GM12878 (cell line): ENCODE data around the gene DHX32. TPM values are rescaled to one million over a fixed set of nuclear protein-coding genes. Genes with fewer than 3 reads are reported as not detected.

Experiments used
- ATAC-seq: fragments of 200-7000 bp; cut with Tn5 transposase; 3 replicates; pipeline ENCODE4 v1.9.1; 2020; ENCODE audit warnings: mild to moderate bottlenecking, moderate library complexity
- BruUV-seq: library from RNA; stranded (reverse); fragments of 400-500 nt; replicated peaks from 2 replicates; lab custom pipeline; 2021; lab: Mats Ljungman, UMichigan
- CTCF ChIA-PET: fragments of 300-600 bp; sonication (Branson Sonifier 250); formaldehyde crosslinking; extraction: SDS; loops from one replicate; lab custom pipeline; 2021; ENCODE audit warnings: inconsistent platforms; lab: Yijun Ruan, JAX
- POLR2A ChIA-PET: fragments of 350-600 bp; formaldehyde crosslinking; extraction: SDS; loops from one replicate; lab custom pipeline; 2021; ENCODE audit warnings: inconsistent platforms; lab: Charles Lee
- RAD21 ChIA-PET: fragments of 300-600 bp; sonication (Branson Sonifier 250); formaldehyde crosslinking; loops from one replicate; lab custom pipeline; 2023; ENCODE audit warnings: antibody characterized with exemption; ENCODE audit not compliant: unreplicated experiment; lab: Charles Lee
- SMC1A ChIA-PET: fragments of 300-600 bp; sonication (Branson Sonifier 250); formaldehyde crosslinking; loops from one replicate; lab custom pipeline; 2023; ENCODE audit not compliant: unreplicated experiment, uncharacterized antibody; lab: Charles Lee
- DNase-seq: peaks from one replicate; pipeline ENCODE4 v3.0.0-alpha.2; 2011; ENCODE audit warnings: low read depth, low spot score
- FAIRE-seq: peaks from 3 replicates; lab custom pipeline; 2011; peaks lifted over from hg19 to GRCh38; lab: Jason Lieb, UNC
- H2AFZ ChIP-seq: 2 replicates; pipeline ENCODE4 v1.6.0; 2011; ENCODE audit warnings: low read depth, low read length, control low read depth; ENCODE audit not compliant: control insufficient read depth
- H3K27ac ChIP-seq: 2 replicates; pipeline ENCODE4 v1.5.1; 2011; ENCODE audit warnings: control low read depth; ENCODE audit not compliant: control insufficient read depth, insufficient read depth
- H3K27me3 ChIP-seq, 2 experiments: replicated peaks in 1 of 2; 2 replicates each; pipeline versions ENCODE4 v1.6.0 to v1.6.1; 2011; ENCODE audit warnings: low read length in 1 of 2; ENCODE audit not compliant: control insufficient read depth in 2 of 2, insufficient read depth in 2 of 2
- H3K36me3 ChIP-seq, 2 experiments: 2 replicates each; pipeline ENCODE4 v1.5.1; 2011; ENCODE audit warnings: low read length in 1 of 2; ENCODE audit not compliant: control insufficient read depth in 2 of 2, insufficient read depth in 2 of 2
- H3K4me1 ChIP-seq: 2 replicates; pipeline ENCODE4 v1.6.1; 2011; ENCODE audit warnings: mild to moderate bottlenecking, low read length, moderate library complexity, mixed read lengths; ENCODE audit not compliant: control insufficient read depth, insufficient read depth
- H3K4me2 ChIP-seq: 2 replicates; pipeline ENCODE4 v1.6.0; 2011; ENCODE audit warnings: control low read depth; ENCODE audit not compliant: control insufficient read depth, insufficient read depth
- H3K4me3 ChIP-seq: fragments of 200-600 bp; sonication (generic); 2 replicates; pipeline ENCODE4 v1.5.1; 2016
- H3K79me2 ChIP-seq: 2 replicates; pipeline ENCODE4 v1.6.0; 2011; ENCODE audit warnings: low read length; ENCODE audit not compliant: control insufficient read depth, insufficient read depth
- H3K9ac ChIP-seq: 2 replicates; pipeline ENCODE4 v1.8.0; 2011; ENCODE audit warnings: low read length, control low read depth, mixed read lengths; ENCODE audit not compliant: control insufficient read depth, insufficient read depth
- H3K9me3 ChIP-seq: replicated peaks from 3 replicates; pipeline ENCODE4 v1.5.1; 2011; ENCODE audit warnings: mild to moderate bottlenecking, low read length; ENCODE audit not compliant: control insufficient read depth, insufficient read depth
- H4K20me1 ChIP-seq: 2 replicates; pipeline ENCODE4 v1.6.0; 2011; ENCODE audit not compliant: control insufficient read depth, insufficient read depth
- ATF3 ChIP-seq: IDR thresholded peaks from 2 replicates; pipeline ENCODE4 v1.6.1; 2011; ENCODE audit warnings: low read depth, mild to moderate bottlenecking, low read length, moderate library complexity, borderline replicate concordance; ENCODE audit errors: extremely low read depth
- CBFB ChIP-seq: IDR thresholded peaks from 2 replicates; pipeline ENCODE4 v1.6.1; 2016; ENCODE audit warnings: antibody characterized with exemption, low read depth
- CBX3 ChIP-seq: fragments of 200-600 bp; sonication (generic); IDR thresholded peaks from 2 replicates; pipeline ENCODE4 v1.6.1; 2016; ENCODE audit warnings: low read depth, borderline replicate concordance
- FOXM1 ChIP-seq: IDR thresholded peaks from 2 replicates; pipeline ENCODE4 v1.6.1; 2012; ENCODE audit warnings: low read depth, mild to moderate bottlenecking, inconsistent platforms, low read length, moderate library complexity
- KLF5 ChIP-seq: fragments of 450-650 bp; IDR thresholded peaks from 2 replicates; pipeline ENCODE4 v1.6.1; 2014; ENCODE audit warnings: mild to moderate bottlenecking; ENCODE audit not compliant: partially characterized antibody
- MLLT1 ChIP-seq: fragments of 450-650 bp; IDR thresholded peaks from 2 replicates; pipeline ENCODE4 v1.6.1; 2016; ENCODE audit warnings: mild to moderate bottlenecking
- POLR2AphosphoS2 ChIP-seq: IDR thresholded peaks from 2 replicates; pipeline ENCODE4 v1.6.1; 2011; ENCODE audit warnings: low read depth, mild to moderate bottlenecking, low read length, improper control_type of control experiment, moderate library complexity
- SIX5 ChIP-seq: IDR thresholded peaks from 2 replicates; pipeline ENCODE4 v1.6.1; 2011; ENCODE audit warnings: mild to moderate bottlenecking, low read depth, low read length, moderate library complexity; ENCODE audit not compliant: severe bottlenecking
- SMC3 ChIP-seq: IDR thresholded peaks from 2 replicates; pipeline ENCODE4 v1.6.1; 2011; ENCODE audit warnings: low read length, improper control_type of control experiment, borderline replicate concordance
- SP1 ChIP-seq: IDR thresholded peaks from one replicate; pipeline ENCODE4 v1.6.1; 2011; ENCODE audit warnings: low read depth, low read length
- YY1 ChIP-seq: IDR thresholded peaks from 2 replicates; pipeline ENCODE4 v1.6.1; 2011; ENCODE audit warnings: low read depth, mild to moderate bottlenecking, low read length
- ZNF622 ChIP-seq: fragments of 450-650 bp; IDR thresholded peaks from 2 replicates; pipeline ENCODE4 v1.6.1; 2017; ENCODE audit warnings: mild to moderate bottlenecking, inconsistent platforms
- ZNF687 ChIP-seq: fragments of 450-650 bp; IDR thresholded peaks from 2 replicates; pipeline ENCODE4 v1.6.1; 2017; ENCODE audit warnings: mild to moderate bottlenecking, moderate library complexity
- WGBS: methylation state at CpG from one replicate; pipeline ENCODE4 v1.1.6; 2016; ENCODE audit warnings: low lambda C conversion rate; ENCODE audit not compliant: insufficient replicate concordance, insufficient coverage; ENCODE audit errors: missing lambda C conversion rate; 5-methylcytosine and 5-hydroxymethylcytosine counted together
- in situ Hi-C: fragments of 300-500 bp; cut with MboI; formaldehyde crosslinking; loops from 9 replicates; pipeline ENCODE4 v1.14.3; 2018; ENCODE audit warnings: mixed read lengths
- intact Hi-C: fragments of 100-400 bp; cut with micrococcal nuclease; formaldehyde crosslinking; loops from one replicate; pipeline ENCODE4 v1.14.2; 2022; ENCODE audit not compliant: unreplicated experiment
- polyA plus RNA-seq, 11 experiments: library from polyadenylated mRNA; depleted of rRNA in 4 of 11; unstranded in 6 of 11; stranded (reverse) in 5 of 11; fragments of >200 nt; fragmentation: Nextera tagmentation in 4 of 11; fragmentation: Illumina TruSeq in 1 of 11; extraction: Ambion mirVana in 4 of 11; extraction: Trizol in 1 of 11; gene quantifications; 1 replicate in 1 of 11; 2 replicates in 10 of 11; pipeline versions ENCODE4 v1.2.1 to v1.2.3, GENCODE V29; 2011 to 2016; ENCODE audit warnings: inconsistent platforms in 2 of 11, missing spikeins in 2 of 11, low read depth in 1 of 11
- total RNA-seq, 4 experiments: library from RNA; depleted of rRNA in 3 of 4; stranded (reverse); fragments of >200 nt in 3 of 4; fragmentation: Illumina TruSeq in 1 of 4; extraction: Trizol in 1 of 4; gene quantifications; 2 replicates each; pipeline versions ENCODE4 v1.2.1 to v1.2.3, GENCODE V29; 2013 to 2021
- TF ChIP-seq, protein P1 (sequence below): fragments of 450-650 bp; formaldehyde crosslinking; IDR thresholded peaks from 2 replicates; pipeline ENCODE4 v1.4.0; 2022; ENCODE audit warnings: mild to moderate bottlenecking, moderate library complexity
- TF ChIP-seq, protein P2 (sequence below): fragments of 450-650 bp; IDR thresholded peaks from 2 replicates; pipeline ENCODE4 v1.6.1; 2014; ENCODE audit warnings: mild to moderate bottlenecking

Gene DHX32
- total and polyA plus RNA-seq, 10 of the 15 experiments (the other 5 are each of a cell fraction or from before 2014, with no cell fraction given), result 5.4 to 21.0 (median 16.0) TPM

GRCh38 chr10:125880719-125881118, 373 bp downstream of the DHX32 start:
- Histone ChIP-seq H4K20me1 (no peaks in the 10 kb centered on the region), H2AFZ (no peak overlapping the region), H3K9ac (no peak overlapping the region), H3K27me3 (no peaks in the 10 kb centered on the region), H3K4me2 (no peak overlapping the region), H3K36me3 (no peaks in the 10 kb centered on the region), H3K9me3 (peaks cover 7% of the 10 kb centered on the region; the same call in 2 of the 3 replicates), H3K4me3 (no peak overlapping the region), H3K4me1 (no peaks in the 10 kb centered on the region), H3K79me2 (no peaks in the 10 kb centered on the region), H3K27ac (no peak overlapping the region)
- intact Hi-C loops, result no loop called here
- no TSS peak for BruUV-seq
- ChIA-PET SMC1A (no interaction called here), POLR2A (no interaction called here), CTCF (interaction anchor here (2.3 kb wide), 1 partner anchor 12 kb away, joined by 9 read pairs; no protein-coding TSS in a partner anchor), RAD21 (no interaction called here)
- DNase-seq, result no peak
- 97% methylated on average over 6 of the region's 6 CpGs for WGBS
- no peak for ATAC-seq
- FAIRE-seq, result no peak
- in situ Hi-C loops, result no loop called here
- TF ChIP-seq SIX5 (no peak), MLLT1 (no peak), POLR2AphosphoS2 (no peak), ATF3 (no peak), ZNF687 (no peak), CBFB (no peak), YY1 (no peak), SMC3 (no peak), CBX3 (no peak), KLF5 (no peak), ZNF622 (no peak), SP1 (no peak), FOXM1 (no peak)
- TF ChIP-seq, protein P1, sequence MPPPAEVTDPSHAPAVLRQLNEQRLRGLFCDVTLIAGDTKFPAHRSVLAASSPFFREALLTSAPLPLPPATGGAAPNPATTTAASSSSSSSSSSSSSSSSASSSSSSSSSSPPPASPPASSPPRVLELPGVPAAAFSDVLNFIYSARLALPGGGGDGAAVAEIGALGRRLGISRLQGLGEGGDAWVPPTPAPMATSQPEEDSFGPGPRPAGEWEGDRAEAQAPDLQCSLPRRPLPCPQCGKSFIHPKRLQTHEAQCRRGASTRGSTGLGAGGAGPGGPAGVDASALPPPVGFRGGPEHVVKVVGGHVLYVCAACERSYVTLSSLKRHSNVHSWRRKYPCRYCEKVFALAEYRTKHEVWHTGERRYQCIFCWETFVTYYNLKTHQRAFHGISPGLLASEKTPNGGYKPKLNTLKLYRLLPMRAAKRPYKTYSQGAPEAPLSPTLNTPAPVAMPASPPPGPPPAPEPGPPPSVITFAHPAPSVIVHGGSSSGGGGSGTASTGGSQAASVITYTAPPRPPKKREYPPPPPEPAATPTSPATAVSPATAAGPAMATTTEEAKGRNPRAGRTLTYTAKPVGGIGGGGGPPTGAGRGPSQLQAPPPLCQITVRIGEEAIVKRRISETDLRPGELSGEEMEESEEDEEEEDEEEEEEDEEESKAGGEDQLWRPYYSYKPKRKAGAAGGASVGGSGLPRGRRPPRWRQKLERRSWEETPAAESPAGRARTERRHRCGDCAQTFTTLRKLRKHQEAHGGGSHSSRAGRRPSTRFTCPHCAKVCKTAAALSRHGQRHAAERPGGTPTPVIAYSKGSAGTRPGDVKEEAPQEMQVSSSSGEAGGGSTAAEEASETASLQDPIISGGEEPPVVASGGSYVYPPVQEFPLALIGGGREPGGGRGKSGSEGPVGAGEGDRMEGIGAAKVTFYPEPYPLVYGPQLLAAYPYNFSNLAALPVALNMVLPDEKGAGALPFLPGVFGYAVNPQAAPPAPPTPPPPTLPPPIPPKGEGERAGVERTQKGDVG (CRISPR knock-in tag), result no peak
- TF ChIP-seq, protein P2, sequence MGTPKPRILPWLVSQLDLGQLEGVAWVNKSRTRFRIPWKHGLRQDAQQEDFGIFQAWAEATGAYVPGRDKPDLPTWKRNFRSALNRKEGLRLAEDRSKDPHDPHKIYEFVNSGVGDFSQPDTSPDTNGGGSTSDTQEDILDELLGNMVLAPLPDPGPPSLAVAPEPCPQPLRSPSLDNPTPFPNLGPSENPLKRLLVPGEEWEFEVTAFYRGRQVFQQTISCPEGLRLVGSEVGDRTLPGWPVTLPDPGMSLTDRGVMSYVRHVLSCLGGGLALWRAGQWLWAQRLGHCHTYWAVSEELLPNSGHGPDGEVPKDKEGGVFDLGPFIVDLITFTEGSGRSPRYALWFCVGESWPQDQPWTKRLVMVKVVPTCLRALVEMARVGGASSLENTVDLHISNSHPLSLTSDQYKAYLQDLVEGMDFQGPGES, result no peak
